HCT116 (cell line): ENCODE measurements around the gene GABARAP. TPM values are rescaled to one million over a fixed set of nuclear protein-coding genes. Genes with fewer than 3 reads are reported as not detected.
A peak's percentile ranks its signal among the peaks of the same experiment; 100 is the strongest.

ENCODE experiments used
- ATAC-seq: fragments of 200-7000 bp; cut with Tn5 transposase; 2 replicates; pipeline ENCODE4 v1.9.1; 2020; ENCODE audit warnings: mild to moderate bottlenecking, moderate library complexity
- BruUV-seq: library from RNA; stranded (reverse); fragments of 400-500 nt; replicated peaks from 2 replicates; lab custom pipeline; 2021; lab: Mats Ljungman, UMichigan
- CTCF ChIA-PET: fragments of 300-600 bp; sonication (Branson Sonifier 250); formaldehyde crosslinking; loops from one replicate; lab custom pipeline; 2021; ENCODE audit warnings: antibody characterized with exemption; lab: Charles Lee
- POLR2A ChIA-PET: fragments of 300-600, 350-600 bp; sonication (Branson Sonifier 250); formaldehyde crosslinking; loops from one replicate; lab custom pipeline; 2021; ENCODE audit warnings: antibody characterized with exemption; lab: Charles Lee
- RAD21 ChIA-PET, 2 experiments: fragments of 300-600 bp; sonication (Branson Sonifier 250); formaldehyde crosslinking; loops; one replicate each; lab custom pipeline; 2023; ENCODE audit warnings: low total read pairs in 2 of 2; ENCODE audit not compliant: uncharacterized antibody in 2 of 2, unreplicated experiment in 2 of 2, low non-redundant PET in 1 of 2; lab: Charles Lee
- DNase-seq: peaks from one replicate; pipeline ENCODE4 v3.0.0-alpha.2; 2010; ENCODE audit warnings: low read depth, low spot score
- H2AFZ ChIP-seq: fragments of 200-600 bp; shearing (Covaris generic), sonication (generic); 2 replicates; pipeline ENCODE4 v1.6.1; 2017; ENCODE audit warnings: low read depth, mixed run types, mixed read lengths, antibody characterized with exemption, low read length; ENCODE audit not compliant: poor library complexity, severe bottlenecking
- H3K27ac ChIP-seq: 2 replicates; pipeline ENCODE4 v1.5.1; 2012; ENCODE audit warnings: low read depth, low read length
- H3K27me3 ChIP-seq: fragments of 200-600 bp; sonication (generic); 2 replicates; pipeline ENCODE4 v1.6.1; 2016; ENCODE audit warnings: mixed run types, low read length, mixed read lengths; ENCODE audit not compliant: insufficient read depth
- H3K36me3 ChIP-seq, 2 experiments: fragments of 200-500 bp in 1 of 2; fragments of 200-600 bp in 1 of 2; sonication (Bioruptor generic) in 1 of 2; sonication (generic) in 1 of 2; 2 replicates each; pipeline versions ENCODE4 v1.5.1 to v1.6.1; 2014 to 2016; ENCODE audit warnings: low read length in 2 of 2, inconsistent platforms in 1 of 2, mixed read lengths in 1 of 2, mixed run types in 1 of 2; ENCODE audit not compliant: insufficient read depth in 2 of 2, control insufficient read depth in 1 of 2
- H3K4me1 ChIP-seq, 2 experiments: fragments of 200-600 bp in 1 of 2; sonication (generic) in 1 of 2; 2 replicates each; pipeline versions ENCODE4 v1.5.1 to v1.6.1; 2012 to 2017; ENCODE audit warnings: low read length in 2 of 2, inconsistent platforms in 1 of 2, mild to moderate bottlenecking in 1 of 2, mixed read lengths in 1 of 2, mixed run types in 1 of 2, moderate library complexity in 1 of 2; ENCODE audit not compliant: insufficient read depth in 2 of 2, control insufficient read depth in 1 of 2
- H3K4me2 ChIP-seq: fragments of 200-600 bp; sonication (generic); 2 replicates; pipeline ENCODE4 v1.6.1; 2017; ENCODE audit warnings: mixed run types, low read length, mixed read lengths
- H3K4me3 ChIP-seq, 2 experiments: fragments of 200-600 bp in 1 of 2; sonication (generic) in 1 of 2; replicated peaks in 1 of 2; 2 replicates each; pipeline ENCODE4 v1.5.1; 2011 to 2016; ENCODE audit warnings: low read length in 2 of 2, control low read depth in 1 of 2, low read depth in 1 of 2, mild to moderate bottlenecking in 1 of 2, mixed read lengths in 1 of 2, mixed run types in 1 of 2
- H3K79me2 ChIP-seq: fragments of 200-600 bp; sonication (generic); 2 replicates; pipeline ENCODE4 v1.6.1; 2017; ENCODE audit warnings: mild to moderate bottlenecking, mixed run types, low read length, moderate library complexity, mixed read lengths; ENCODE audit not compliant: insufficient read depth
- H3K9ac ChIP-seq: fragments of 200-600 bp; sonication (generic); 2 replicates; pipeline ENCODE4 v1.6.1; 2016; ENCODE audit warnings: low read length, mixed read lengths
- H3K9me2 ChIP-seq: fragments of 200-600 bp; sonication (generic), shearing (Covaris generic); 2 replicates; pipeline ENCODE4 v1.6.1; 2017; ENCODE audit warnings: mixed run types, mild to moderate bottlenecking, moderate library complexity; ENCODE audit not compliant: insufficient read depth
- H3K9me3 ChIP-seq, 2 experiments: fragments of 200-500 bp in 1 of 2; fragments of 200-600 bp in 1 of 2; sonication (Bioruptor generic) in 1 of 2; sonication (generic) in 1 of 2; 2 replicates each; pipeline ENCODE4 v1.6.1; 2014 to 2017; ENCODE audit warnings: low read length in 2 of 2, mixed read lengths in 2 of 2, inconsistent platforms in 1 of 2, low read depth in 1 of 2, mild to moderate bottlenecking in 1 of 2, mixed run types in 1 of 2, moderate library complexity in 1 of 2; ENCODE audit not compliant: control insufficient read depth in 1 of 2, insufficient read depth in 1 of 2
- H4K20me1 ChIP-seq: fragments of 200-600 bp; sonication (generic), shearing (Covaris generic); 2 replicates; pipeline ENCODE4 v1.6.1; 2017; ENCODE audit warnings: mixed run types, mild to moderate bottlenecking, moderate library complexity; ENCODE audit not compliant: insufficient read depth
- ATF3 ChIP-seq: IDR thresholded peaks from 2 replicates; pipeline ENCODE4 v1.6.1; 2012
- CBX3 ChIP-seq: IDR thresholded peaks from 2 replicates; pipeline ENCODE4 v1.6.1; 2012; ENCODE audit warnings: low read depth
- CEBPB ChIP-seq: IDR thresholded peaks from 2 replicates; pipeline ENCODE4 v1.6.1; 2012; ENCODE audit warnings: low read depth
- CTCF ChIP-seq, 3 experiments: fragments of 200-600 bp in 1 of 3; sonication (generic) in 1 of 3; IDR thresholded peaks in 2 of 3; conservative IDR thresholded peaks in 1 of 3; 2 replicates each; pipeline ENCODE4 v1.5.1; 2012 to 2017; ENCODE audit warnings: low read depth in 2 of 3, low read length in 2 of 3, antibody characterized with exemption in 1 of 3, borderline replicate concordance in 1 of 3, control low read depth in 1 of 3, mild to moderate bottlenecking in 1 of 3, mixed read lengths in 1 of 3, mixed run types in 1 of 3, moderate library complexity in 1 of 3; ENCODE audit not compliant: insufficient read depth in 1 of 3
- EGR1 ChIP-seq: IDR thresholded peaks from 2 replicates; pipeline ENCODE4 v1.6.1; 2012; ENCODE audit warnings: low read depth
- ELF1 ChIP-seq: IDR thresholded peaks from 2 replicates; pipeline ENCODE4 v1.6.1; 2012; ENCODE audit warnings: low read depth, borderline replicate concordance
- EZH2 ChIP-seq: fragments of 200-600 bp; sonication (generic); IDR thresholded peaks from 2 replicates; pipeline ENCODE4 v1.6.1; 2017; ENCODE audit warnings: antibody characterized with exemption, mixed run types
- FOSL1 ChIP-seq: IDR thresholded peaks from 2 replicates; pipeline ENCODE4 v1.6.1; 2012; ENCODE audit warnings: low read depth
- JUND ChIP-seq: IDR thresholded peaks from 2 replicates; pipeline ENCODE4 v1.6.1; 2012
- MAX ChIP-seq: IDR thresholded peaks from 2 replicates; pipeline ENCODE4 v1.6.1; 2012
- POLR2A ChIP-seq: IDR thresholded peaks from 2 replicates; pipeline ENCODE4 v1.7.0; 2011; ENCODE audit warnings: borderline replicate concordance; ENCODE audit not compliant: insufficient read depth, insufficient read length; ENCODE audit errors: extremely low read depth
- POLR2AphosphoS5 ChIP-seq: IDR thresholded peaks from 2 replicates; pipeline ENCODE4 v1.6.1; 2011; ENCODE audit warnings: mild to moderate bottlenecking, low read depth, low read length, moderate library complexity
- RAD21 ChIP-seq: IDR thresholded peaks from 2 replicates; pipeline ENCODE4 v1.6.1; 2012; ENCODE audit warnings: low read depth, mild to moderate bottlenecking
- REST ChIP-seq: IDR thresholded peaks from 2 replicates; pipeline ENCODE4 v1.6.1; 2012; ENCODE audit warnings: low read depth
- SIN3A ChIP-seq: IDR thresholded peaks from 2 replicates; pipeline ENCODE4 v1.6.1; 2012; ENCODE audit warnings: low read depth
- SRF ChIP-seq: IDR thresholded peaks from 2 replicates; pipeline ENCODE4 v1.6.1; 2012; ENCODE audit warnings: low read depth
- ZFX ChIP-seq: fragments of 450-650 bp; IDR thresholded peaks from 2 replicates; pipeline ENCODE4 v1.6.1; 2017
- ZNF274 ChIP-seq: fragments of 200-500 bp; sonication (Bioruptor generic); IDR thresholded peaks from 2 replicates; pipeline ENCODE4 v1.6.1; 2014; ENCODE audit warnings: mild to moderate bottlenecking, low read depth, low read length, inconsistent platforms
- intact Hi-C: fragments of 100-400 bp; cut with micrococcal nuclease; formaldehyde crosslinking; loops from 2 replicates; pipeline ENCODE4 v1.10.0; 2022
- total RNA-seq: library from RNA; stranded (reverse); gene quantifications from one replicate; pipeline ENCODE4 v1.2.1, GENCODE V29; 2021; ENCODE audit not compliant: unreplicated experiment

Gene GABARAP
- total RNA-seq, 1 experiment from 2014 or later, result 287 TPM

- Histone ChIP-seq H3K4me3 (no peak overlapping the region), H3K4me2 (peak overlapping the region; percentile 53; the same call in 1 of the 2 replicates), H3K36me3 (peaks cover 8 to 22% of the 10 kb centered on the region in 2 experiments; a peak in 3 of 4 replicates), H3K27me3 (no peaks in the 10 kb centered on the region), H4K20me1 (no peaks in the 10 kb centered on the region), H3K9ac (no peak overlapping the region; the same call in 1 of the 2 replicates), H3K4me1 (peaks cover 14 to 70% of the 10 kb centered on the region in 2 experiments; a peak in 3 of 4 replicates), H3K27ac (peak overlapping the region; percentile 12; the same call in 1 of the 2 replicates), H2AFZ (no peak overlapping the region)
- no peak for DNase-seq
- no TSS peak for BruUV-seq
- intact Hi-C loops, result no loop called here
- TF ChIP-seq CBX3 (no peak), EGR1 (no peak), ZNF274 (no peak), POLR2AphosphoS5 (no peak), FOSL1 (no peak), POLR2A (no peak), ATF3 (no peak), RAD21 (no peak), ZFX (no peak), EZH2 (no peak), SIN3A (no peak), JUND (no peak), REST (no peak), MAX (no peak), CTCF (IDR thresholded peaks at IDR 0.05 in 2 of 3, conservative IDR thresholded peaks at IDR 0.05 in 1 of 3; ENCODE audit: borderline replicate concordance in 1 of 3, insufficient read depth in 1 of 3, low read depth in 2 of 3, low read length in 2 of 3) (no peak), CEBPB (no peak), ELF1 (no peak), SRF (no peak)
- TF ChIP-seq, all 23 proteins: peak for 0
- CTCF ChIA-PET, result interaction anchor here (0.9 to 1.4 kb wide), 2 partner anchors 78 to 172 kb away, joined by 3 to 4 read pairs; no protein-coding TSS in a partner anchor
- RAD21 ChIA-PET, result no interaction called here
- Histone ChIP-seq H3K9me3 (no peaks in the 10 kb centered on the region), H3K9me2 (no peaks in the 10 kb centered on the region), H3K79me2 (peaks cover 30% of the 10 kb centered on the region)
- no peak for ATAC-seq
- POLR2A ChIA-PET, result interaction anchor here (2.8 to 3.2 kb wide), 2 partner anchors 19 to 24 kb away, joined by 13 to 19 read pairs; partner anchors contain the start of gene GABARAP
These were observed 24.1 kb downstream of the GABARAP start for GRCh38 chr17:7218166-7218565.
